LNCAP (cell line): Measurements from ENCODE around the gene DYNC1I1.

Experiments used
- CTCF ChIP-seq: fragments of 450-650 bp; IDR thresholded peaks from 2 replicates; pipeline ENCODE4 v1.5.1; 2017; ENCODE audit warnings: mild to moderate bottlenecking

DYNC1I1 gene

GRCh38 chr7:95915731-95916130, 143.4 kb downstream of the DYNC1I1 start:
- no peak for TF ChIP-seq CTCF

- peak; percentile 92 for TF ChIP-seq CTCF
Observed at GRCh38 chr7:95916573-95917297, 144.4 kb downstream of the DYNC1I1 start.

GRCh38 chr7:95917634-95918033, 145.3 kb downstream of the DYNC1I1 start:
- TF ChIP-seq CTCF: no peak

GRCh38 chr7:95919556-95919955, 147.2 kb downstream of the DYNC1I1 start:
- TF ChIP-seq CTCF: 0 out of 2 replicates have a peak, but pooled peaks have one; percentile 14

GRCh38 chr7:95921543-95921942, 149.2 kb downstream of the DYNC1I1 start:
- TF ChIP-seq CTCF: no peak

GRCh38 chr7:95922191-95922590, 149.8 kb downstream of the DYNC1I1 start:
- TF ChIP-seq CTCF: no peak

GRCh38 chr7:95925236-95925635, 152.9 kb downstream of the DYNC1I1 start:
- TF ChIP-seq CTCF: no peak

- TF ChIP-seq CTCF: no peak
Observed at GRCh38 chr7:95925971-95926370, 153.6 kb downstream of the DYNC1I1 start.
